GM12872 (cell line): ENCODE measurements around the gene NPS.

ENCODE experiments used
- TF ChIP-seq, protein P1 (sequence below): IDR thresholded peaks from 3 replicates; pipeline ENCODE4 v1.5.1; 2011; ENCODE audit warnings: low read depth, mild to moderate bottlenecking, low read length, moderate library complexity; ENCODE audit not compliant: insufficient read depth

NPS gene

DNA sequence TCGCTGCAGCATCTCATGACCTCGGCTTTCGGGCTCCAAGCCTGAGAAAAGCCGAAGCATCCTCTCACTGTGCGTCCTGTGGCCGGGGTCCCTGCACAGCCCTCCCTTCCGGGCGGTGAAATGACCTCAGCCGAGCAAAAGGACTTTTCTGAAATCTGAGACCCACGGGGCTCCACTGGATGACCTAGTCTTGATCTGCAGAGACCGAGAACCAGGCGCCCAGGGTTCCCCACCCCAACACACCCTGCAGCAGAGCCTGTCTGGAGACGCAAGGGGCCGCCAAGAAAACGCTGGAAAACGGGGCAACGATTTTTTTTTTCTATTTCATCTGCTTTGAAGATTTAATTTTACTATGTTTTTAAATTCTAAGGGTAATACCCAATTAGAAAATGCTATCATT is 31.7 kb downstream of the NPS start:
- TF ChIP-seq, protein P1, sequence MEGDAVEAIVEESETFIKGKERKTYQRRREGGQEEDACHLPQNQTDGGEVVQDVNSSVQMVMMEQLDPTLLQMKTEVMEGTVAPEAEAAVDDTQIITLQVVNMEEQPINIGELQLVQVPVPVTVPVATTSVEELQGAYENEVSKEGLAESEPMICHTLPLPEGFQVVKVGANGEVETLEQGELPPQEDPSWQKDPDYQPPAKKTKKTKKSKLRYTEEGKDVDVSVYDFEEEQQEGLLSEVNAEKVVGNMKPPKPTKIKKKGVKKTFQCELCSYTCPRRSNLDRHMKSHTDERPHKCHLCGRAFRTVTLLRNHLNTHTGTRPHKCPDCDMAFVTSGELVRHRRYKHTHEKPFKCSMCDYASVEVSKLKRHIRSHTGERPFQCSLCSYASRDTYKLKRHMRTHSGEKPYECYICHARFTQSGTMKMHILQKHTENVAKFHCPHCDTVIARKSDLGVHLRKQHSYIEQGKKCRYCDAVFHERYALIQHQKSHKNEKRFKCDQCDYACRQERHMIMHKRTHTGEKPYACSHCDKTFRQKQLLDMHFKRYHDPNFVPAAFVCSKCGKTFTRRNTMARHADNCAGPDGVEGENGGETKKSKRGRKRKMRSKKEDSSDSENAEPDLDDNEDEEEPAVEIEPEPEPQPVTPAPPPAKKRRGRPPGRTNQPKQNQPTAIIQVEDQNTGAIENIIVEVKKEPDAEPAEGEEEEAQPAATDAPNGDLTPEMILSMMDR, result no peak

DNA sequence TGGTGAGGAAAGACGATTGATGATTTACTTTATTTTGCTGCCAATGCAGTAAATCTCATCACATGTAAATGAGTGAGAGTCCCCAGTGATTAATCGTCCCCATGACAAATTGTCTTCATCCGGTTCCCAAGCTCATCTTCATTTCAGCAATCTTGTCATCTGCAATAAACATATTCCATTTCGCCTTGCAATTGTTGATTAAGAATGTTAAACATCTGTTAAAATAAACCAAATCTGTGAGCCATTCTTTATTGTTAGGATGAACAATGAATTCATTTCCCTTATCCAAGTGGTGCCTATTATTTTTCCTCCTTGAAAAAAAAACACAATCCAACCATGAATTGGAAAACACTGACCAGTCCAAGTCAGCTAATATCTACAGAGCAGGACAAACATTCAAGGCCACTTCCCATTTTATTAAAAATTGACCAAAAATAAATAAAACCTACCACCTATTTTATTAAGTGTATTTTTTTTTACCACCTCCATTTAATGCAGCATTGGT is 36.5 kb downstream of the NPS start:
- TF ChIP-seq, protein P1, result no peak

DNA sequence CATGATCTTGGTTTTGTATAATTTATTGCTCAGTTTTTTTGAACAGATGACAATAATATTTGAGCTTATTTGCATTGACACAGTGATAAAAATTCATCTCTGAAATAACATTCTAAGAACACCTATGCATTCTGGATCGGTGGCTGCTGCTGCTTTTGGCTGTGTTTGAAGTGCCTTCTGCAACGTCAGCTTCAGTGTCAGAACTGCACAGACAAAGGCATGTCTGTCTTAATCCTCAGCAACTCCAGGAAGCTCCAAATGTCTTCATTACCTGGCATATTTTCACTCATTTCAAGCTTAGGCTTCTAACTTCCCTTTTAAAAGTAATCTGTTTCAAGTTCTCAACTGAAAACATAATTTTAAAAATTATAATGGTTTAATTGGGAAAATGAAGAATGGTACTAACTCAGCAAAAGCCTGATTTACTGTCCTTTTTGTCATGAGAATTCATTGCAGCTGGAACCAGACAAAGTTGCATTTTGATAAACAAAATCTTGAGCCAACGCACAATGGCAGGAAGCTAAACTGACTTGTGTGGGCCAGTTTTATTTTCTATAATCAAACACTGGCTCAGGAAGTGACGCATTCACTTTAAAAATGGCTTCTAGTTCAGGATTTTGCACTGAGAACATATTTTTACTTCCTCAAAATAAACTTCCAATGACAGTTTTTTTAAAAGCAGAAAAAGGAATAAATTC is 38.7 kb downstream of the NPS start:
- TF ChIP-seq, protein P1, result no peak

DNA sequence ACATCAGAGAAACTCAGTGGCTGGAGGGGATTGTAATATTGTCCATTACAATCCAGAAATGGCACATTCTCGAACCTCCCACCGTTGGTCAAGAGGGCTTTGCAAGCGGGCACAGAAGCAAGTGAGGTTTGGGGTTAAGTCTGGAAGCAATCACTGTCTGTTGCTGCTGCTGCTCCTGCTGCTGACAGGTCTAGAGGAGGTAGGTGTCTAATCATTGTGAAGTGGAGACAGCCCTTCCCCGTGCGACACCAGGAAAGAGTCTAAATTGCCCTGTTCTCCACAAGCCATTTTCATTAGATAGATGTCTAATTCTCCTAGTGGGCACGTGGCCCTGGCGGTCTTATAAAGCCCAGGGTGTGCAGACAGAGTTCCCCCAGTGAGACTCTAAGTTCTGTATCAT is 43.5 kb downstream of the NPS start:
- TF ChIP-seq, protein P1, result no peak

DNA sequence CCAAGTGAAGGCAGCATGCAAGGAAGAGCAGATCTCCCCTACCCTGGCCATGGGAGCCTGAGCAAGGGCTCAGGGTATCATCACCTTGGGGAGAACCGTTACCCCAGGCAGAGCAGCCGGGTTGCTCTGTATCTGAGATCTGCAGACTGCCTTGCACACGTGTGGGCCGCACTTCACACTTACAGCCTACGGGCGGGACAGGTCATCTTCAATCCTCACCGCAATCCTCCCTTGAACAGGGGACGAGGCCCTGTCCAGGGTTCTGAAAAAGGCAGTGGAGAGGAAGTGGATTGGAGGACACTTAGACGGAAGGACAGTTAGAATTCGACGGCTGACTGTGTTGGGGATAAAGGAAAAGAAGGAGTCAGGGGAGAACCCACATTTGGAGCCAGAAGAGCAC is 51.4 kb downstream of the NPS start:
- TF ChIP-seq, protein P1, result no peak
